HG03432 (cell line): ENCODE data around the gene VPS26C.
A peak's percentile ranks its signal among the peaks of the same experiment; 100 is the strongest.

ENCODE experiments used
- ATAC-seq: cut with Tn5 transposase; IDR thresholded peaks from one replicate; pipeline ENCODE4 v1.9.1; 2021; ENCODE audit warnings: mild to moderate bottlenecking, moderate library complexity; ENCODE audit not compliant: unreplicated experiment

VPS26C gene

DNA sequence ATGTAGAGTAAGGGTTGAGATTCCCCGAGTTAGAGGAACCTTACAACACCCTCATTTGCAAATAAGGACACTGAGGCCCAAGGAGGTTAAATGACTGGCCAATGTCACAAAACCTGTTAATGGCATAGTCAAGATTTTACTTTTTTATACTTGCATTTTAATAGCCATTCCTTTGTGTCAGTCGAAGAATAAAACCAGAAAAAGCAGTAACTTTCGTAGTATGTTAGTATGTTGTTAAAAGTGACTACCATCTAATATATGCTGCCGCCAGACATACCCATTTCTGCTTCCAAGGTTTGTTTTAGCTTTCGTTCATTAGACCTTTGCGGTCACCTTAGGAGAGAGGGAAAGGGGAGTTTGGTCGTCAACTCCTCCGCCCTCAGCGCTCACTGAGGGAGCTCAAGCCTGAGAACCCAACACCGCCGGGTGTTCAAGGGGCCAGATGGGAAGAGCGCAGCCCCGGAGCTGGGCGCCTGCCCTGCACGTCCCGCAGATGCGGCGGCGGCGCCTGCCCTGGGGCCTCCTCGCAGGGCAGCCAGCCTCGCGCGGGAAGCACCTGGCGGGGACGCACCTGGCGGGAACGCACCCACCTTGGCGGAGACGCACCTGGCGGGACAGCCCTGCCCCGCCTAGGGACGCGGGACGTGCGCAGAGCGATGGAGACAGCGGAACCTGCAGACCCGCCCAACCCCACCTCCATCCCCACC is 466 bp downstream of the VPS26C start:
- peak; percentile 9 for ATAC-seq

DNA sequence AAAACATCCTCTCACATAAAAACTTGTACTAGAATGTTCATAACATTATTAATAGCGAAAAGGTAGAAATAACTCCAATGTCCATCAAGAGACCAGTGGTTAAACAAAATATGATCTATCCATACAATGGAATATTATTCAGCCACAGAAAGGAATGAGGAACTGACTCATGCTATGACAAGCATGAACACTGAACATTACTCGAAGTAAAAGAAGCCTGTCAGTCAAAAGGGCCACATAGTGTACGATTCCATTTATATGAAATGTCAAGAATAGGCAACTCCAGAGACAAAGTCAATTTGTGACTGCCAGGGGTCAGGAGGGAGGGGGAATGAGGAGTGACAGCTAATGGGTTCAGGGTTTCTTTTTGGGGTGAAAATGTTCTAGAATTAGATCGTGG is 2.3 kb downstream of the VPS26C start:
- no peak for ATAC-seq

DNA sequence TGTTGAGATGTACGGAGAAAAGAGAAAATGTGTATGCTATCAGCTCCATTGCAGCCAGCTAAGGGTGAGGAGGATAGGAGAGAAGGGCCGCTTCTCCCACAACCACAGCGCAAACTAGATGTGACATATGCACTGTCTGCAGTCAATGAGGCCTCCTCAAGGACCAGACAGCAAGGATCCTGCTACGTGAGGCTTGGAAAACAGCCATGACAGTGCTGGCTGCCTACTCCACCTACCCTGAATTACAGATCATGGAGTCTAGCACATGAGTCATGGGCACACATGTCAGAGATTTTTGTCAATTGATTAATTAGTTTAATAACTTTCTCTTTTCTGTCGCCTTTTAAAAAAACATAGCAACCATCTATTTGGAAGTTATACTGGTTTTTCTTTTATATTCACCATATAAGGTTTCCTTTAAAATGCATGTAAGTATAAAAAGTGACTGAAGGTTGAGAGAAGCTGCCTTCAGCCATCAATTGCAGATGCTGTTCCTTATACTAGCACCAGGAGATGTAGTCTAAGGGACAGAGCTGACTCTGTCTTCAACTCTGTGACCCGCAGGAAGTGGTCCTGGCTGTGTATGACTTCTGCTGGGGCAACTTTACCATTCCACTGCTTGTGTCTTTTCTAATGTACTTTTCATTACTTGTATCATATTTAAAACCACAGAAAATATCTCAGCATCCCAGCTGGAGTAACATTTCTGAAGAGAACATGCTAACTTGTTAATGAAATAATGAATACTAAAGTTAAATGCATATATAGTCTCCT is 3.1 kb downstream of the VPS26C start:
- no peak for ATAC-seq

DNA sequence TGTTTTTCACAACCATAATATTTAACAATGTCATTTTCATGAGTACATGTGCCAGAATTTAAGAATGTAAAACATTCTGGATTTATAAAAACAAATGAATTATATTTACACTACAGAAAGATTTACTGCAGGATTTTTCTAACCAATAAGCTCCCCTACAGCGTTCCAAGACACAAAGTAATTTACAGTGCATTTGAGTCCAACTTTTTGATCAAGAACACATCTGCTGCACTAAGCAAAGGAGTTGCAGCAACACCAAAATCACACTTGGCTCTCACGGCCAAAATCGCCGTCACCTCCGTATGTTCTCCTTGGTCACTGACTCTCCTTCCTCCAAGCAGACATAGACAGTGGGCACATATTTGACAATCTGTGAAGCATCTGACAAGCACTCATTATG is 7.7 kb downstream of the VPS26C start:
- ATAC-seq, result no peak

DNA sequence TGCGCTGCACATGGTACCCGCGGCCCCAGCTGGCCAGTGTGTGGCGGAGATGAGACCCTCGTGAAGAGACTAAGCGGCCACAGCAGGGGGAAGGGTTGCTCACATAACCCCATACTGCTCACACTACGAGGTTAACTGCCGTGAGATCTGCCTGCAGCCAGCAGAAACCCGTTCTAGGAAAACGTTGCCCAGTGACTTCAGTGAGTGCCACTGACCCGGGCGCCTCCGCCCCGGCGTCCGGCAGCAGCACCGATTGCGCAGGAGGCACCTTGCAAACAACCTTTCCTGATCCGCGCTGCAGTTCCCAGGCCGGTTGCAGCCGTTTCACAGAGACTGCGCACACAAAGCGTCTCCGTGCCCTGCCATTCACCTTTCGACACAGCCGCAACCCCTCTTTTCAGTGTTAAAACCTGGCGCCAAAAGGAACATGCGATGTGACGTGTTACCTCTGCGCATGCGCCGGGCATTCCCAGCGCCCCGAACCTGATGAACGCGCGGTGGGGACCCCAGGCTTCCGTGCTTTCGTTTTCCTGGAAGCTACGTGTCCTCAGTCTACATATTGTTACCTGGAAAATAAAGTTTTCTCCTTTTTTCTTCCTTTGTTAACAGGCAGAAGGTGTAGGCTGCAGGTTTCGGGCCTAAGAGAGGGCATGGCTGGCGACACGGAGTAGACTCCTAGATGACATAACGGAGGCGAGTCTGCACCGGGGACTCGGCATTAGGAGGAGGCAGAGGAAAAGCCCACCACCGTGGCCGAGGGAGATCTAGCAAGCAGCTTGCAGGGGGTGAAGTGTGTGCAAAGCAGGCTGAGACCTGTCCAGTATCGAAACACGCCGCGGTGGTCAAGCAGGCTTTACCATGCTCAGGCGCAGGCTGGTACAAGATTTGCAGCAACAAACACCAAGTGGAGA is 8.9 kb downstream of the VPS26C start:
- peak; percentile 81 for ATAC-seq

DNA sequence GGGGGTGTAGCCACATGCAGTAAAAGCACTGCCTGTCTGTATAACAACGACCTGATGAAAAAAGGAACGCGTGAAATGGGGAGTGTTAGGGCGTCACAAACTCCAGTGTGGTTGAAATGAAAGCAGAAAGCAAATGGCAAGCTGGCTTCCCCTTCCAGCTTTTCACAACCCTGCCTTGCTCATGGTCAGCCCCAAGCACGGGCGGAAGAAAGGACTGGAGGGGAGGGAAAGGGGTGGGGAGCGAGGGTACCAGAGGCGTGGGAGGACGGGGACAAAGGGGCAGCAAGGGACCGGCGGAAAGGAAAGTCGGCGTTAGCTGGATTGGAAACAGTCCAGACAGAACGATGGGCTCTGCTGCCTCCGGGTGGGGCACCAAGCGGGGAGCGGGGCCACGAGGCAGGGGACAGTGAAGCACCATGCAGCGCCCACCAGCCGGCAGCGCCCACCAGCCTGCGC is 9.6 kb downstream of the VPS26C start:
- peak; percentile 34 for ATAC-seq

DNA sequence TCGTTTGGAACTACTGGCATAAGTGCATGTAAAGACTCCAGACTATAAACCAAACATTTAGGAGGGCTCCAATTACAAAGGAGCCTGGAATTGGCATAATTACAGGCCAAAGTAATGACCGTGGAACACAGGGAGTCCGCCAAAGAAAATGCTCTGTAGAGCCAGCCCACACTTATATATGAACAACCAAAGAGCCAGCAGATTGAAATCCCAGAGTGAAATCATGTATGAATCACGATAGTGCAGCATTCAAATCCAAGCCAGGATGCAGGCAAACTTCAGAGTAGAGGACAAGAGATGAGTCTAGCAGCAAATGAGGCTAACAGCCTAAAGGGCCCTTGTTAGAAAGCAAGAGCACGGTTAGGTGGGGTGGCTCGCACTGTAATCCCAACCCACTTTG is 13.1 kb downstream of the VPS26C start:
- ATAC-seq, result no peak

DNA sequence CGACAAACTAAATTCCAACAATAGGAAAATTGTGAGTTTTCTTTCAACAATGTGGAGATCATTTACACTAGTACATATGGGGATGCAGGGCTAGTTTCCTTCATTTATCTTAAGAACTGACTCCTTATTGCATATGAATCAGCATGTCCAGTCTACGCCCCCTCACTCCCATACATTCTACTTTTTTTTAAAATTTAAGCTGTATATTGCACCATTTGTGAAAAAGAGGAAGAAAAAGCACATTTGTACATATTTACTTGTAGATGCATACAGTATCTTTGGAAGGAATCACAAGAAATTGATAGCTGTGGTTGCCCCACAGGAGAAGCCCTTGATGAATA is 15.9 kb downstream of the VPS26C start:
- no peak for ATAC-seq

DNA sequence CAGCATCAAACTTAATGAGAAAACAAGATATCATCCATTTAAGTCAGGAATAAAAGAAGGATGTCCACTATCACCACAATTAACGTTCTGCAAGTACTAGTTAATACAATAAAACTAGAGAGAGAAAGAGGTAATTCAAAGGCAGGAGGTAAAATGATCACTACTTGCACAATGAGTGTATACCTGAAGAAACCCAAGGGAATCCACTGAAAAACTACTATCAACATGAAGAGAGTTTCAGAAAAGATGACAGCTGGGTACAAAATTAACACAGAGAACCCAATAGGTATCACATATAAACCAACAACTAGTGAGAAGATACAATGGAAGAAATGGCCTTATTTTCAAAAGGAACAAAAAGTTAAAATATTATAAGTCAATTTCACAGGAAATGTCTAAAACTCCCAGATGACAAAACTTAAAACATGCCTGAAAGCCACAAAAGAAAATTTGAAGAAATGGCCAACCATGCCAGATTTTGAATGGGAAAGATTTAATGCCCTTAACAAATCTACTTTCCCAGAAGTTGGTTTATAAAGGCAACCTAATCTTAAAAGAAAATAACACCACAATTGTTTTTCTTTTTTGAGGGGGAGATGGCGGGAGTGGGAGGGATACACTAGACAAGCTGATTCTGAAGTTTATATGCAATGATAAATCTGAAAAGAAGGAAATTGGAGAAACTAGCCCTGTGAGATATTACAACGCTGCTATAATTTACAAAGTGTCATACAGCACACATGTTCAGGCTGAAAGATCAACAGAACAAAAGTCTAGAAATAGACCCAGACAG is 17.8 kb downstream of the VPS26C start:
- no peak for ATAC-seq

DNA sequence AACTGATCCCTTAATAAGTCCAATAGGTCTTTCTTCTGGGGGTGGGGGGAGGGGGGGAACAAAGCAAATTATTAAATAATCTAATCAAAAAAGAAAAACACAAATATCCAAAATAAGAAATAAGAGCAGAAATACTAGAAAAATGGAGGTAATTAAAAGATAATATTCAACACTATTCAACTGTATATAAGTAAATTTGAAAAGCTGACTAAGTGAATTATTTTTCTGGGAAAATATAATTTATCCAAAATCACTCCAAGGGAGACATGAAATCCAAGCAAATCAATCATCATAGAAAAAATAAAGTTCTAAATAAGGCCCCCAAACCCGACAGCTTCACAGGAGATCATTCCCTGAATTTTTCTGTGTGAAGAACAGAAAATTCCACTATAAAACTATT is 18.8 kb downstream of the VPS26C start:
- ATAC-seq, result no peak

DNA sequence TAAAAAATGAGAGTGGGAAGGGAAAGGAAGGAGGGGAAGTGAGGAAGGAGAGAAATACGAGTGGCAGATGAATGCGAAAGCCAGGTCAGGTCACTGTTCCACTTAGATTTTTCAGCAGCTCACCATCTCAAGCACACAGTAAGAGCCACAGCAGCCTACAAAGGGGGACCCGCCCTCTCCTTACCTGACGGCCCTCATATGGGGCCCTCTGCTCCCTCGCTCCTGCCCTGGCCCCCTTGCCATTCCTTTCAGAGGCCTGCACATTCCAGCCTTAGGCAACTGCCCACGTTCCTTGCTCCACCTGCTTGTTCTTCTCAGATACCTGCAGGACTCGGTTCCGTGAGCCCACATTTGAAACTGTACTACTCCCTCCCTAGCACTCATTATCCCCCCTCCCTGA is 22.0 kb downstream of the VPS26C start:
- no peak for ATAC-seq

DNA sequence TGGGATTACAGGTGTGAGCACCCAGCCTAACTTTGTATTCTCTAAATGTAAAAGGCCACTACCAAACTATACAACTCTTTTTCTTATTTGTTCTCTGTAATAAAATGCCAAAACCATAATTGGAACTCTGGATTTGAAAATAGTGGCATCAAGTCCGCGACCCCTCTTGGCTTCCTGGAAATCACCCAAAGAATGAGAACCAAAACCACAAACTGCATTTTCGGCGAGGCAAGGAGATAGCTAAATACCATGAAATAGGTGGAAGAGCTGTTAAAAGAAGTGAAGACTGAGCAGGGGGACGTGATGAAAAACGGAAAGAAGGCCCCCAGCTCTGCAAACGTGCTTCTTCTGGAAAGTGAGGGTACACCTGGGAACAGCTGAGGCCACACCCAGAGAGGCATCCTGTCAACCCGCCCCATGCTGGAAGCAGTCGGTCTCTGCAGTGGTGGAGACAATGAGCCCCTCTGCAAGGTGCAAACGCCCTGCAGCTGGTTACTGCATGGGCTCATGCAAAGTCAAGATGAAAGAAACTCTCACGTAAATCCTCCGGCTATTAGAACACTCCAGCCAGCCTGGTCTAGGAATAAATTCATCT is 22.5 kb downstream of the VPS26C start:
- ATAC-seq, result no peak

DNA sequence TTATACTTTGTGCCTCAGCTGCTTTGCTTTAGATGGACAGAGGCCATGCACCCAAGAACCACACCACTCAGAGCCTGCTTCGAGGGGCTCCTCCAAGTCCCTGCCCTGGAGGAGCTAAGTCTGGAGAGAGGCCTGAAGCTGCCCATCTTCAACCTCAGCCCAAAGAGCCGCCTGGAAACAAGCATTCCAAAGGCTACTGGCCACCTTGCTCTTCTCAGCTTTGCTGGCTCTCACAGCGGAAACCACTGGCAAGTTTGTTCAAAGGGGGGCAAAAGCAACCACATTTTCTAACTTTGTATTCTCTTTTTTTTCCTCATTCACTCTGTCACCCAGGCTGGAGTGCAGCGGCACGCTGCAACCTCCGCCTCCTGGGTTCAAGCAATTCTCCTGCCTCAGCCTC is 23.2 kb downstream of the VPS26C start:
- ATAC-seq, result no peak

DNA sequence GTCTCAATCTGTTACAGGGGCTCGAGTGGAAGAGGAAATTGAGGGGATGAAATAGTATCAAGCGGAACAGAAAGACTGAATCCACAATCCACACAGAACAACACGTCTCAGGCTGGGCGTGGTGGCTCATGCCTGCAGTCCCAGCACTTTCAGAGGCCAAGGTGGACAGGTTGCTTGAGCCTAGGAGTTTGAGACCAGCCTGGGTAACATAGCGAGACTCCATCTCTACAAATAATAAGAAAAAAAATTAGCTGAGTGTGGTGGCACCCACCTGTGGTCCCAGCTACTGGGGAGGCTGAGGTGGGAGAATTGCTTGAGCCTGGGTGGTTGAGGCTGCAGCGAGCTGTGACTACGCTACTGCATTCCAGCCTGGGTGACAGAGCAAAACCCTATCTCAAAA is 25.7 kb downstream of the VPS26C start:
- no peak for ATAC-seq

DNA sequence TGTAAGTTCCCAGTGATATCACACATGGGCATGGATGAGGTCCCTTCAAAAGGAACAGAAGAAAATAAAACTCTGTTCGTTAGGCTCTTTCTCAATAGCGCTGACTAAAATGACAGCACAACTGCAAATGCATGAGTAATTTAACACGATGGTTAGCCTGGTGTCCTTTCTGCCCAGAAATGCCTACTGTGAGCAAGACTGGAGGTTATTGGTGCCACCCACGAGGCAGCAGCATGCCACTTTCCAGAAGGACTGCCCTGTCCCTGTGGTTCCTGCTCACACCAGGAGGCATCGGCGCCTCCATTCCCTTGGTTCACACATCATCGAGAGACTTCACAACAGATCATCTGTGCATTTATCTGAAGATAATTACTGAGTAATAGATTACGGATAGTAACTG is 26.2 kb downstream of the VPS26C start:
- no peak for ATAC-seq

DNA sequence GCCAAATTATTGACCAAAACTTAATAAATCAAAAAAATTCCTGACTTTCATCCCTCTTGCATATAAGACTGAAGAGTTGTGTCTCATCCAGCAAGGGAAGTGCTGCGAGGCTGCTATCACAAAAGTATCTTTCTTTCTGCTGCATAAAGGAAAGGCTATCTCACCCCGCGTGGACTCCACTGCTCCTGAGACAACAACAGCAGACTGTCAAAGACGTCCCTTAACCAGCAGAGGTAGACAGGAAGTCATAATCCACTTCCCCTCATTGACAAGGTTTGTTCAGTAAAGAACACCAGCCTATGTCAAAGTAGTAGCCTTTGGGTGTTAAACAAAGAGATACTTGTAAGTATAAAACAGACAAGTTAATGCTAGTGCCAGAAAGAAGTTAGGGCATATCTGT is 29.4 kb downstream of the VPS26C start:
- no peak for ATAC-seq

DNA sequence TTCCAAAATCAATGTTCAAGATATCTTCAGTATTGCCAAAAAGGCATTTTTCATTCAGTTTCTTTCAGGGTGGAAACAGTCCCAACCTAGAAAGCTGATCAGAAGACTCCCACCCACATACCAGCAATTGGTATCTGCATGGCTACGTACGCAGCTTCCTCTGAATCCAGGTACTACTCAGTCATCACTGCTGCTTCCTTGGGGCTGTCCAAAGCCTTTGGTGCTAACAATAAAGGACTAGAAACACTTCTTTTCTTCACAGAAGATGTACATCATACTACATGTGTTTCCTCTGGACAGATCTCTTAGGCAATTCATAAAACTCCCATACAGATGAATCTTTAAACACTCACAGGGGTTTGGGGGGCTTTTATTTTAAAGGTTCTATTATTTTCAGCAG is 29.8 kb downstream of the VPS26C start:
- ATAC-seq, result no peak

DNA sequence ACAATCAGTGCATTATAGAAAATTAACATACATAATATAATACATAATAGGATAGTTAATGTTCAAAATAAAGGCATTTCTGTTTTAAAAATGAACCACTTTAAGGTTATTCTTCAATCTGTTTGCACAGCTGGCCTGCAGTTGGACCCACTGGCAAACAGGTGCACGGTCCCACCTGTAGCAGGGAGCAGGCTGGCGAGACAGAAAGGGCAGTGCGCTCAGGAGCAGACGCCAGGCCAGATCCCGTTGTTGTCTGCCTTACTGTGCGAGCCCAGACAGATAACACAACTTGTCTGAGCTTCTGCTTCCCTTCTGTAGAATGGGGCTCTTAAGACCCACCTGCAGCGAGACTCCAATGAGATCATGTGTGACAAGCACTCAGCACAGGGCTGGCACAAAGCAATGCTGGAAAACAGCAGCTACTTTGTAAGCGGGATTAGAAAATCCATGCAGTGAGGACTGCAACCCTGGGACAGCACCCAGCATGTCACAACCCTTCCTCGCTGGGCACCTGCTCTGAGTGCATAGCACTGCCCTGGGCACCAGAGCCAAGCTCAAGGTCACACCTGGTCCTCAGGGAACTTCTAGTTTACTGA is 33.5 kb downstream of the VPS26C start:
- ATAC-seq, result no peak

DNA sequence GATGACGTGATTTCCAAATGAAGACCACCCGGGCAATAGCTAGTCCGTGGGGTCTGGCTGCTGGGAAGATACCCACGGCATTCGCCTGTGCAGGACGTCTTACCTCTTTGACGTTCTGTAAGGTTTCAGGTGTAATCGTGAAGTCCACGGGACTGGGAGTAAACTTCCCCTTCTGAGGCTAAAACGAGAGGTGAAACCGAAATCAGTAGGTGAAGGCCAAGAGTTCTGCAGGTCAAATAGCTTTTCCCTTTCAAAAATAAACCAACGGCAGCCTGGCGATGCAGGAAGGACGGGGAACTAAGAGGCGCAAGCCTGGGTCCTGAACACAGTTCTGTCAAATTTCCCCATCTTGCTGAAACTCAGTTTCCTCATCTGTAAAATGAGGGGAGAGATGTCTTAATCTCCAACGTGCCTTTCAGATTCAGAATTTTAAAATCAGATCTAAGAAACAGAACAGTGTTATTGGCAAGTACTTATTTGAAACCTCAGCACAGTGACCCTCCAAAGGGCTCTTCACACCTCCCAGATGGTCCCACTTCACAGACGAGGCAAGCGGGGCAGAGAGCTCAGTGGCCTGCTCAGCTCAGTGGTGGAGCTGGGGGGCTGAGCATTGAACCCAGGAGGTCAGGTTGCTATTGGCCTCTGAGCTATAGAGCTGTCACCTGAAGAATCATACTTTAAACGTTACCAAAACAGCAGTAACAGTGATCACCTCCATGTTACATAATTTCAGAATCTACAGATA is 34.7 kb downstream of the VPS26C start:
- ATAC-seq, result peak; percentile 62
